AG04449 (cell line): ENCODE measurements around the gene TFB1M.
"Not testable (repeated sequence)": the region's sequence is repeated elsewhere in the genome, so short reads cannot be mapped to it uniquely, and the experiment has no call there.

Experiments
- CTCF ChIA-PET: fragments of 350-600 bp; formaldehyde crosslinking; extraction: SDS; loops from one replicate; lab custom pipeline; 2021; ENCODE audit warnings: antibody characterized with exemption; lab: Yijun Ruan, JAX
- POLR2A ChIA-PET: fragments of 400-600, 350-600 bp; formaldehyde crosslinking; extraction: SDS; loops from one replicate; lab custom pipeline; 2020; ENCODE audit warnings: antibody characterized with exemption, inconsistent platforms; lab: Yijun Ruan, JAX
- DNase-seq: peaks from one replicate; pipeline ENCODE4 v3.0.0-alpha.2; 2010; ENCODE audit warnings: low read depth, low spot score
- H3K4me3 ChIP-seq: 2 replicates; pipeline ENCODE4 v1.5.1; 2011; ENCODE audit warnings: low read depth, mild to moderate bottlenecking, control low read depth, low read length
- TF ChIP-seq, protein P1 (sequence below): IDR thresholded peaks from one replicate; pipeline ENCODE4 v1.5.1; 2011; ENCODE audit warnings: mild to moderate bottlenecking, moderate library complexity, low read length, control low read depth, inconsistent platforms; ENCODE audit not compliant: insufficient read depth; ENCODE audit errors: missing control alignments

TFB1M gene

DNA sequence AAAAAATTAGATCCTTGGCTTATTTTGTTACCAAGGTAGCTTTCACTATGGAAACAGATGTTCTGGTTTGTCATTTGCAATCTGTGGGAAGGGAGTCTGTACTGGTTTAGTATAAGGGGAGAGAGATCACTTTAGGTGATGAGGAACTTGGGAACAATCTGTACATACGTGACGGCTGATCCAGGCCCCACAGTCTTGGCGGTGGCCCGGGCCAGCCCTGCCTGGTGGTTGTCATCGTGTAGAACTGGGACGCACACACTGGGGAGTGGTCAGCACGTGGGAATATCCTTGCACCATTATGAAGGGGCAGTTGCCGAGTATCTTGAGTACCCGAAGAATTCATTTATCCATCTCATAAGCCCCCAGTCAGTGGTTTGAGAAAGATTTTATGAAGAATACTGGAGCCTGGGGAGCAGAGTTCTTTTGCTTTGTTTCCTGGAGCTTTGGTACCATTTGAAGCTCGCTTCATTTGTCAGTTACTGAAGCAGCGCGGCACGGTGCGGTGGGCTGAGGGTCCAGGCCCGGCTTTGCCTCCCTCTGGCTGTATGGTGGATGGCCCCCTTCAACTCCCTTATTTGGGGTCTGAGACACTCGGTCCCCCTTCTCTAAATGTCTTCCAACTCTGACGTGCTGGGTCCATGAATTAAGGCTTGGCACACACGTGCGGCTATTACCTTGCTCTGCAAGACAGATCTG is 73.2 kb downstream of the TFB1M start:
- ChIA-PET POLR2A (no interaction called here), CTCF (interaction anchor here (1.5 to 2.1 kb wide), 4 partner anchors 7 to 63 kb away, joined by 3 to 12 read pairs (median 6); no protein-coding TSS in a partner anchor)
- no peak overlapping the region for H3K4me3 ChIP-seq
- TF ChIP-seq, protein P1, sequence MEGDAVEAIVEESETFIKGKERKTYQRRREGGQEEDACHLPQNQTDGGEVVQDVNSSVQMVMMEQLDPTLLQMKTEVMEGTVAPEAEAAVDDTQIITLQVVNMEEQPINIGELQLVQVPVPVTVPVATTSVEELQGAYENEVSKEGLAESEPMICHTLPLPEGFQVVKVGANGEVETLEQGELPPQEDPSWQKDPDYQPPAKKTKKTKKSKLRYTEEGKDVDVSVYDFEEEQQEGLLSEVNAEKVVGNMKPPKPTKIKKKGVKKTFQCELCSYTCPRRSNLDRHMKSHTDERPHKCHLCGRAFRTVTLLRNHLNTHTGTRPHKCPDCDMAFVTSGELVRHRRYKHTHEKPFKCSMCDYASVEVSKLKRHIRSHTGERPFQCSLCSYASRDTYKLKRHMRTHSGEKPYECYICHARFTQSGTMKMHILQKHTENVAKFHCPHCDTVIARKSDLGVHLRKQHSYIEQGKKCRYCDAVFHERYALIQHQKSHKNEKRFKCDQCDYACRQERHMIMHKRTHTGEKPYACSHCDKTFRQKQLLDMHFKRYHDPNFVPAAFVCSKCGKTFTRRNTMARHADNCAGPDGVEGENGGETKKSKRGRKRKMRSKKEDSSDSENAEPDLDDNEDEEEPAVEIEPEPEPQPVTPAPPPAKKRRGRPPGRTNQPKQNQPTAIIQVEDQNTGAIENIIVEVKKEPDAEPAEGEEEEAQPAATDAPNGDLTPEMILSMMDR, result no peak
- DNase-seq, result no peak

DNA sequence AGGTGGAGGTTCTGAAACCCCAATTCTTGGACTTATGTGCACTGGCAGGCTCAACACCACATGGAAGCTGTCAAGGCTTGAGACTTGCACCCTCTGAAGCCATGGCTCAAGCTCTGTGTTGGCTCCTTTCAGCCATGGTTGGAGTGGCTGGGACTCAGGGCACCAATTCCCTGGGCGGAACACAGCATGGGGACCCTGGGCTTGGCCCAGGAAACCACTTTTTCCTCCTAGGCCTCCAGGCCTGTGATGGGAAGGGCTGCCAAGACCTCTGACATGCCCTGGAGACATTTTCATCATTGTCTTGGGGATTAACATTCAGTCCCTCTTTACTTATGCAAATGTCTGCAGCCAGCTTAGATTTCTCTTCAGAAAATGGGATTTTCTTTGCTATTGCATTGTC is 76.7 kb downstream of the TFB1M start:
- ChIA-PET POLR2A (no interaction called here), CTCF (interaction anchor here (1.0 to 1.1 kb wide), 2 partner anchors 11 to 308 kb away, joined by 3 to 4 read pairs; no protein-coding TSS in a partner anchor)
- TF ChIP-seq, protein P1, result no peak
- H3K4me3 ChIP-seq, result no peak overlapping the region
- DNase-seq, result no peak

DNA sequence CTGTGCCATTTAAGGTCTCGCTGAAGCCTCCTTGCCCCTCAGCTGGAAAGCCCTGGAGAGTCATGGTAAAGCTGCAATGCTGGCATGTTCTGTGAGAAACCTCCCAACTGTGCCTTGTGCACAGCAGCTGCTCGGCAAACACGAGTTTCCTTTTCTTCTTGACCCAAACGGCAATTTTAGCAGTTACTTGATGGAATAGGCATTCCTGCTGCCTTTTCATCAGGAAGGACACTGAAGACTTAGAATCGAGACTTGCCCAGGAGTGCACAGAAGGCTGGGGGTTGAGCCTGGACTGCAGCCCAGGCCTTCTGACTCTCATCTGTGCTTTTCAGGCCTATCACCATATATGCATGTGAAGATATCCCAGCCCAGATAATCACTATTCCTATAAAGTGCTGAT is 79.2 kb downstream of the TFB1M start:
- TF ChIP-seq, protein P1, result no peak
- ChIA-PET POLR2A (interaction anchor here (0.8 kb wide), 1 partner anchor 13 kb away, joined by 3 read pairs; no protein-coding TSS in a partner anchor), CTCF (interaction anchor here (1.1 to 2.7 kb wide), 6 partner anchors 10 to 307 kb away, joined by 3 to 13 read pairs (median 8); no protein-coding TSS in a partner anchor)
- DNase-seq, result no peak
- no peak overlapping the region for H3K4me3 ChIP-seq

DNA sequence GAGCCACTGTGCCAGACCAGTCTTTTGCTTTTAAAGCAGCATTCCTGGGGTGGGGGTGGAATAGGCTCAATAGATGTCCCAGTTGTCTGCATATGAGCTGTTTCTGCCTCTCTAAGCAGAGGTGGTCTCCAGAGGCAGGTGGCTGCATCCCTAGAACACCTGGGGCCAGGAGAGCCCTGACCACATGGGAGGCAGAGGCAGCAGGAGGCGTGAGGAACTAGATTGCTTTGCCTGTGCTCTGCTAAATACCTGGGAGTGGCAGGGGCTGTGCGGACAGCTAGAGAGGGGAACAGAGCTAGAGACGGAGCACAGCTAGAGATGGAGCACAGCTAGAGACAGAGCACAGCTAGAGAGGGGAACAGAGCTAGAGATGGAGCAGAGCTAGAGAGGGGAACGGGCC is 79.6 kb downstream of the TFB1M start:
- ChIA-PET CTCF (interaction anchor here (1.2 to 2.7 kb wide), 5 partner anchors 10 to 306 kb away, joined by 4 to 13 read pairs (median 8); no protein-coding TSS in a partner anchor), POLR2A (interaction anchor here (0.8 kb wide), 1 partner anchor 13 kb away, joined by 3 read pairs; no protein-coding TSS in a partner anchor)
- no peak for DNase-seq

DNA sequence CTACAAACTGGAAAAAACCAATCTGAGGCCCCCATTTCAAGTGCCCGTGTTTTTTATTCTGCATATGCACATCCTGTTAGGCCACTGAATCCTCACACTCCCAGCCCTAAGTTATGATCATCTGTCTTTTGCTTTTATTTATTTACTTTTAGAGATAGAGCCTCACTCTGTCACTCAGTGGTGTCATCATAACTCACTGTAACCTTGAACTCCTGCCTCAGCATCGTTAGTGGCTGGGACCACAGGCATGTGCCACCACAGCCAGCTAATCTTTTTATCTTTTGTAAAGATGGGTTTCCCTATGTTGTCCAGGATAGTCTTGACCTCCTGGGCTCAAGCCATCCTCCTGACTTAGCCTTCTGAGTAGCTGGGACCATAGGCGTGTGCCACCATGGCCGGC is 80.1 kb downstream of the TFB1M start:
- TF ChIP-seq, protein P1, result no peak
- no peak for DNase-seq
- H3K4me3 ChIP-seq, result no peak overlapping the region
- ChIA-PET POLR2A (interaction anchor here (0.8 kb wide), 1 partner anchor 14 kb away, joined by 3 read pairs; no protein-coding TSS in a partner anchor), CTCF (interaction anchor here (1.2 to 2.3 kb wide), 5 partner anchors 9 to 306 kb away, joined by 4 to 13 read pairs (median 4); no protein-coding TSS in a partner anchor)

More for the DNA sequence above, 79.6 kb downstream of the TFB1M start:
- TF ChIP-seq, protein P1, result no peak
- no peak overlapping the region for H3K4me3 ChIP-seq

DNA sequence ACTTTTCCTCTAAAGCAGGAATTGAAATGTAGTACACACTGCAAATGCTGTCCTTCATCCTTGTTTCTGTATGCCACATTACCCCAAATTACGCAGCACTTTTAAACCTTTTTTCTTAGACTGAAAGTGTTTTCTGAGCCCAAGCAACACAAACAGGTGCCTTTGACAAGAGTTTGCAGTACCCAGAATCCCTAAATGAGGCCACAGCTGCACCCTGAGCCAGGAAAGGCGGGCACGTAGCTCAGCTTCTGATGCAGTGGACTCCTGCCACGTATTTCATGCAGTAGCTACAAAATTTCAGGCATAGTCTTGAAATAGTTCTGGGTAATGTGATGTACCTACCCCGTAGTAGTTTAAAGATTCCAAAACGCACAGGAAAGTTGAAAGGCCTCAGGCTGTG is 81.4 kb downstream of the TFB1M start:
- TF ChIP-seq, protein P1, result no peak
- H3K4me3 ChIP-seq, result no peak overlapping the region
- POLR2A ChIA-PET, result no interaction called here
- DNase-seq, result no peak
- CTCF ChIA-PET, result interaction anchor here (1.2 to 1.8 kb wide), 4 partner anchors 10 to 304 kb away, joined by 4 to 5 read pairs (median 4); no protein-coding TSS in a partner anchor

DNA sequence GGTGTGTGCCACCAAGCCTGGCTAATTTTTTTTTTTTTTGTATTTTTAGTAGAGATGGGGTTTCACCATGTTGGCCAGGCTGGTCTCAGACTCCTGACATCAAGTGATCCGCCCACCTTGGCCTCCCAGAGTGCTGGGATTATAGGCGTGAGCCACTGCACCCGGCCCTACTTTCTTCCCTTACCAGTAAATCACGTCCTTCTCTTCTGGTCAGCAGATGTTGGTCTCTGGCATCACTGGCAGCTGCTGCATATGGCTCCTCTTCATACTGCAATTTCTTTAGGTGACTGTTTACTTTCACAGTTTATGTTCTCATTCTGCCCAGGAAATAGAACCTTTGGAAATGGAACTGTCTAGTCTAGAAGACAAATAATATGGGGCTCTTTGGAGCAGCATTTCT is 83.3 kb downstream of the TFB1M start:
- CTCF ChIA-PET, result interaction anchor here (0.7 to 1.2 kb wide), 2 partner anchors 14 to 302 kb away, joined by 3 read pairs; no protein-coding TSS in a partner anchor
- H3K4me3 ChIP-seq, DNase-seq, POLR2A ChIA-PET: not testable (repeated sequence)
